ENCODE measurements around the gene PRRX2.

DNA sequence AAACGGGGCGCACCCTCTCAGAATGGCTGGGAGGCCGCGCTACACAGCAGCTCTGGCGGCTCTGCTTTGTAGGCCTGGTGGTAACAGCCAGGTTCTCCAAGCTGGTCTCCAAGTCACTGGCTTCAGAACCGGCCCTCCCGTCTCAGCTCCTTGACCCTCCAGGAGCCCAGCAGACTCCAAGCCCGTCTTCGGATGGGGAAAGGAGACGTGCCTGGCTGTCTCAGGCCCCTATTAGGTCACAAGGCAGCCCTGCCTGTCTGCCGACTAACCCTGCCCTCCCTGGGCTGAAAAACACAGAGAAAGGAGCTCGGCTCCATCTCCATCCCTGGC is 25.7 kb upstream of the PRRX2 start:
- TF ChIP-seq, protein P1, sequence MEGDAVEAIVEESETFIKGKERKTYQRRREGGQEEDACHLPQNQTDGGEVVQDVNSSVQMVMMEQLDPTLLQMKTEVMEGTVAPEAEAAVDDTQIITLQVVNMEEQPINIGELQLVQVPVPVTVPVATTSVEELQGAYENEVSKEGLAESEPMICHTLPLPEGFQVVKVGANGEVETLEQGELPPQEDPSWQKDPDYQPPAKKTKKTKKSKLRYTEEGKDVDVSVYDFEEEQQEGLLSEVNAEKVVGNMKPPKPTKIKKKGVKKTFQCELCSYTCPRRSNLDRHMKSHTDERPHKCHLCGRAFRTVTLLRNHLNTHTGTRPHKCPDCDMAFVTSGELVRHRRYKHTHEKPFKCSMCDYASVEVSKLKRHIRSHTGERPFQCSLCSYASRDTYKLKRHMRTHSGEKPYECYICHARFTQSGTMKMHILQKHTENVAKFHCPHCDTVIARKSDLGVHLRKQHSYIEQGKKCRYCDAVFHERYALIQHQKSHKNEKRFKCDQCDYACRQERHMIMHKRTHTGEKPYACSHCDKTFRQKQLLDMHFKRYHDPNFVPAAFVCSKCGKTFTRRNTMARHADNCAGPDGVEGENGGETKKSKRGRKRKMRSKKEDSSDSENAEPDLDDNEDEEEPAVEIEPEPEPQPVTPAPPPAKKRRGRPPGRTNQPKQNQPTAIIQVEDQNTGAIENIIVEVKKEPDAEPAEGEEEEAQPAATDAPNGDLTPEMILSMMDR (conservative IDR thresholded peaks at IDR 0.05; ENCODE audit: low read depth, low read length): no peak
- no peak for TF ChIP-seq POLR2A (IDR thresholded peaks at IDR 0.05; ENCODE audit: low read depth, low read length)
- TF ChIP-seq CEBPB (IDR thresholded peaks at IDR 0.05; ENCODE audit: low read depth, low read length): no peak
- no peak for TF ChIP-seq MXI1 (IDR thresholded peaks at IDR 0.05; ENCODE audit: borderline replicate concordance, low read depth, low read length)

Measured in IMR-90 (cell line).